Measurements from ENCODE around the gene PAAF1.
"Not testable (repeated sequence)": the region's sequence is repeated elsewhere in the genome, so short reads cannot be mapped to it uniquely, and the experiment has no call there.

PAAF1 gene

DNA sequence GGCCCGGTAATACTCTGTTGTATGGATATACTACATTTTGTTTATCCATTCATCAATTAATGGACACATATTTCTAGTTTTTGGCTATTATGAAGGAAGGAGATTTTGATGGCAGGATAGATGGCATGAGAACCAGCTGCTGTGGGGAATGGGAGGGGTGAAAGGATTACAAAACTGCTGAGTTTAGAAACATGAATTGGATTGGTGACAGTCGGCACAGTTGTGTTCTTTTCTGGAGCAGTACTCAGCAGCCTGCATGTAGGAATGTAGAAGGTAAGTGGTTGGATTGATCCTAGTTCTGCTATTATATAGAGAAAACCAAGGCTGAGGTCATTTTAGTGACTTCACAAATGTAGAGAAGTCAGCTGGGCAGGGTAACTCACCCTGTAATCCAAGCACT lies 7.1 kb downstream of the PAAF1 start:
- ATAC-seq (no peak), DNase-seq (no peak)

DNA sequence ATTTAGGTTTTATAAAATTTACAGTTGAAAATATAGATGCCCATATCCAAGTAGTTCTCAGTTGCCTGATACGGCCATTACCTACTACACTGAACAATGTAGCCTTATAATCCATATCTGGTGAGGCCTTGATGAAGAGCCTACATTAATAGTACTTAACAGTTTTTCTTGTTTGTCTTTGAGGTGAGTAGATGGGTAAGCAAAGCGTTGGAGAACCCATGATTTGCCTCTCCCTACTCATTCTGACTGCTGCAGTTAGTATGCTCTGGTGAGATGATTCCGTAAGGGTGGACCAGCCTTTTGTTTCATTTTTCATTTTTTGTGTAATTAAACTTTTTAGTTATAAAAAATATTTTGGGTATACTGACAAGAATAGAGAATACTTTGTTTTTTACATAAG lies 11.4 kb downstream of the PAAF1 start:
- DNase-seq: no peak
- ATAC-seq: no peak

DNA sequence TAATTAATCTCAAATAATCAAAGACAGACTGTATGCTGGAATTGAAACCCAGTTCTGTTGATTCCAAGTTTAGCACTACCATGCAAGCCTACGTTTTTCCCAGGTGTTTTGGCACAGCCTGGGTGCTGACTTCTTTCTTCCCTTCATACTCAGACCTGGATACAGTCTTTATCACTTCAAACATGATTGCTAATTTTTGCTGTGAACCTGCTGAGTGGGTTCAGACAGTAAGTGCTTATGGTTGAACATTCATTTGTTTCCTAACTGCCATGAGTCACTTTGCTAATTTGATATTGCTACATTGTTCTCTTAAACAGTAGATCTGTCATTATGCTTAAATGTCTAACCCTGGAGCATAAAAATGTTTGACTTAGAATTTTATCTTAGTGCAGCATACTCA lies 12.2 kb downstream of the PAAF1 start:
- DNase-seq: no peak
- no peak for ATAC-seq

DNA sequence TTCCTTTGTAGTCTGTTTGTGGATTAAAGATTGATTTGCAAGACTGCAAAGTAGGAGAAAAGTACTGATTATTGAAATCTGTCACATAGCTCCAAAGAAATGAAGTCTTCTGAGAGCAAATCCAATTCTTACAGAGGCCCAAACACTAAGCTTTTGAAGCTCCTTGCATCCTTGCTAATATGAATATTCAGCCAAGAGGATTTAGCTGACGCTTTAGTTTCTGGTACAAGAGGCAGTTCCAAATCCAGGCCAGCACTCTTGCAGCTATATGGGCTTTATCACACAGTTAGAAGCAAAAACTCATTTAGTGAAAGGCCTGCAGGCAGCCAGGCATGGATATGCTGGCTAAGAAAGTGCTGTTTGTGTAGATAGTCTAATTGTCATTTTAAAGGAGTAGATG lies 12.7 kb downstream of the PAAF1 start:
- DNase-seq: no peak
- no peak for ATAC-seq

- DNase-seq: no peak
- no peak for ATAC-seq
These were observed 16.2 kb downstream of the PAAF1 start for GRCh38 chr11:73893041-73893440.

GRCh38 chr11:73894725-73895335 lies 18.0 kb downstream of the PAAF1 start:
- DNase-seq (no peak), ATAC-seq (no peak)

GRCh38 chr11:73902303-73902702 lies 25.5 kb downstream of the PAAF1 start:
- DNase-seq (no peak), ATAC-seq (no peak)

DNA sequence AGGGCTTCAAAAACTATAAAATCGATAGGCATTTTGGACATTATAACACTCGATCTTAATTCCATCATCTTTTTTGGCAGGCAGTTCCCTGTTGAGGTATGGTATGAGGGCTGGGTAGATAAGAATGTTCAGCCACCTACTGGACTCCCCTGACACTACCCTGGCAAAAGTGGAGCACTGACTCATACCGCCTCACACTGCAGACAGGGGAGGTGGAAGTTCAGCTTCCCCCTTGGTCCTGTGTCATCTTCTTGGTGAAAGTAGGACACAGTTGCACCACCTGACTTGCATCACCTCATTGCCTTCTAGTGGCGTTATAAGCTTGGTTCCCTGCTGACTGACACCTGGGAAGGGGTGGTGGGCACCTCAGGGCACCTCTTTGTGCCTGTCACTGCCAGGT lies 30.4 kb downstream of the PAAF1 start:
- no peak for DNase-seq
- peak; percentile 81 for ATAC-seq

- ATAC-seq (no peak), DNase-seq (no peak)
These were observed 35.2 kb downstream of the PAAF1 start for GRCh38 chr11:73912026-73912425.

GRCh38 chr11:73913472-73913871 lies 36.7 kb downstream of the PAAF1 start:
- no peak for DNase-seq
- no peak for ATAC-seq

- no peak for DNase-seq
- ATAC-seq: no peak
These were observed 37.5 kb downstream of the PAAF1 start for GRCh38 chr11:73914284-73914683.

- peak; percentile 59 for ATAC-seq
These were observed 39.6 kb downstream of the PAAF1 start for GRCh38 chr11:73916435-73916834.

DNA sequence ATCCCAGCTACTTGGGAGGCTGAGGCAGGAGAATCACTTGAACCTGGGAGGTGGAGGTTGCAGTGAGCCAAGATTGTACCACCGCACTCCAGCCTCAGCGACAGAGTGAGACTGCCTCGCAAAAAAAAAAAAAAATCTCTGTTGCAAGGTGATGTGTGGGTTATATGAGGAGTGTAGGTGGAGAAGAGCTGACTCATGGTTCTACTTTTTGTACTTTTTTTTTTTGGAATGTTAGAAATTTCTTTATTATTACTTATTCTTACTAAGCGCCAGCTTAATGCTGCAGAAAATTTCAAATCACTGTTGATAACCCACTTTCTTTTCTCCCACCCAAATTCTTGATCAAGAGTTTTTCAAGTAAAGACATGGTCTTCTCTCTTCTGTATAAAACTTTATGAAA lies 44.4 kb downstream of the PAAF1 start:
- ATAC-seq (no peak), DNase-seq (no peak)

More at GRCh38 chr11:73916435-73916834, 39.6 kb downstream of the PAAF1 start:
- no peak for DNase-seq

DNA sequence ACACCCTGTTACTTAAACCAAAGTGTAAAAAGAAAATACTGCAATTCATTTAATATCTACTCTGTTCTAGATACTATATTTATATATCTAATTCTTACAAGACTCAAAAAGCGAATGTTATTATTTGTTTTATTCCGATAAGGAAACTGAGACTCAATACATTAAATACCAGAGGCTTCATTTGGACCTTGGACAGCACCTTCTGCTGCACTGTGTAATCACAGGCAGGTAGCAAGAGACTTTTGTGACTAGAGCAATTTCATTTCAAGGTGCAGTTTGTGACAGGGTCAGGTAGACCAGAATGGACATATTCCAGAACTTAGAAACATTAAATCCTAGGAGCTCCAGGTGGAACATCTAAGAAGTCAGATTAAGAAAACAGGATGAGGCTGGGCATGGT lies 52.6 kb downstream of the PAAF1 start:
- ATAC-seq (no peak), DNase-seq (no peak)

DNA sequence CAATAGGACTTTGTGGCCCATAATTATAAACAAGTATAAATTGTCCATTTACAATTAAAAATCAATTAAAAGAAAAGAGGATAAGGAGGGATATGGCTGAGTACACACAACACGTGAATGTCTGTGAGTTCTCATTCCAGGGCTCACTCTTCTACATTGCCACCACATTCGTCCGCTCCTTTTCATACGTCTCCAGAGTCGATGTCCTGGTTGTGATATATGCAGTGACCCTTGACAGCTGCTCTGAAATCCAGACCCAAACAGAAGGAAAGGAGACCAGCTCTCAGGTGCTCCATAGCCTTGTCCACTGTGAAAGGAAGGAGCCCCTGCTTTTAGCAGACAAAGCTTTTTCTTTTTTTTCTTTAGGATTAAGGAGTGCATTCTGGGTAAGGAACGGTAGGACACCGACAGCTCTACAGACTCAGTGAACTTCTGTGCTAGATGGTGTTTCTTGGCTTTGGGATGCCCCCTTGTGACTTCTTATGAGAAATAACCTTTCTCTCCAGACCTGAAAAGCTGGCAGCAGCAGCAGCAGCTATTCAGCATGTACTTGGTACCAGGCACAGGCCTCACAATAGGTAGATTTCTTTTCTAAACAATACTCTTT lies 54.3 kb downstream of the PAAF1 start:
- ATAC-seq: peak; percentile 28
- no peak for DNase-seq

DNA sequence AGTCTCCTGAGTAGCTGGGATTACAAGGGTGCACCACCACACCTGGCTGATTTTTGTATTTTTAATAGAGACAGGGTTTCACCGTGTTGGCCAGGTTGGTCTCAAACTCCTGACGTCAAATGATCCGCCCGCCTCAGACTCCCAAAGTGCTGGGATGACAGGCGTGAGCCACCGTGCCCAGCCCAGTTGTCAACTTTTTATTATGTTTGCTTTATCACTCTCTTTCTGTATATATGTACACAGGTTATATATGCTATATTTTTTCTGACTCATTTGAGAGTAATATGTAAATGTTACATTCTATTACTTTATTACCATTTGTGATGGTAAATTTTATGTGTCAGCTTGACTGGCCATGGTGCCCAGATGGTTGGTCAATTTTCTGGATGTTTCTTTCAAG lies 55.2 kb downstream of the PAAF1 start:
- DNase-seq (no peak), ATAC-seq (no peak)

GRCh38 chr11:73932781-73933180 lies 56.0 kb downstream of the PAAF1 start:
- ATAC-seq (no peak), DNase-seq (no peak)

- not testable (repeated sequence) for ATAC-seq, DNase-seq
These were observed 59.2 kb downstream of the PAAF1 start for GRCh38 chr11:73936047-73936446.

DNA sequence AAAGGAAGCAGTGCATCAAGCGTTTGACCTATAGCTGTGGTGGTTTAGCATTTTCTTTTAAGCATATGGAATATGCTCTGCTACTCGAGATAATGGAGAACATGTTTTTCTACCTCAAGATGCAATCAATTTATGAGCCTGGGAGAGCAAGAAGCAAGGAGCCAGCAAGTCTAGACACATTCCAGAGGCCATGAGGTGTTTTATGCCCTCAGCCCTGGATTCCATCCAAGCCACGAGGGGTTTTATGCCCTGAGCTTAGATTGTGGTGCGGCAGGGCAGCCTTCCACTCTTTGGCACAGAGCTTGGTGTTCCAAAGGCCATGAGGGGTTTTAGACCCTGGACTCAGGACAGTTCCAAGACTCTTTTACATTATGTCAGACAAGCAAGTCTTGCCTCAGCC lies 62.3 kb downstream of the PAAF1 start:
- no peak for ATAC-seq
- no peak for DNase-seq

DNA sequence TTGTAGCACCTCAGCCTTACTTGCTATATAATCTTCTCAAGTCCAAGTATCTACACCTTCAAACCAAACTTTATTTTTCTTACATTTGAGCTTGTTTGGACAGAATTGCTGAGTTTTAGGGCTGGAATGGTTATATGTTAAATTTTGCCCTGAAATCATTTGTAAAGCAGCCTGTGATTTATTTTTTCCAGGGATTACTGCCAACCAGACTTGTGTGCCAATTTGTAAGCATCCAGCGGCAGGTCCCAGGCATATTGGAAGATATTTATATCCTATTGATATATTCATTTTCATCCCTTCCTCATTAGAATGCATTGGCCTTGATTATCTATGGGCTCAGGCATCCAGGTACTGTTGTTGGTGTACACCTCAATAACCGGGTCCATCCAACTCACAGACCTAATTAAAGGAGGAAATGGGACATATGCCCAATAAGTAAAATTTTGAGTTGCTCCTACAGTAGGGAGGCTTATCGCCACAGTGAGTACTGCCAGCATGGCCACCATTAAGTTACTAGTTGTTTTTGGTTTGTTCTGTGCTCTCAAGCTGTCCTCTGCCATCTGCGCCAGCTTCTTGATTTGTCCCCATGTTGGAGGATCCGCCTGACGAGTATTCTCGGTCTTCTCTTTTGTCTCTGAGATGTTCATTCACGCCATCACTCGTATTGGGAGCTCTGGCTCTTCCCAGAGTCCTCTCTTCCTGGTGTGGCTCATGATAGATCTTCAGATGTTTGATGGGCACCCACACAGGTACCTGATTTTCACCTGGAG lies 64.2 kb downstream of the PAAF1 start:
- DNase-seq (no peak), ATAC-seq (no peak)

- no peak for ATAC-seq
- no peak for DNase-seq
These were observed 65.2 kb downstream of the PAAF1 start for GRCh38 chr11:73942010-73942409.

GRCh38 chr11:73944085-73944484 lies 67.3 kb downstream of the PAAF1 start:
- DNase-seq (no peak), ATAC-seq (no peak)

- ATAC-seq: no peak
These were observed 68.1 kb downstream of the PAAF1 start for GRCh38 chr11:73944901-73945300.

DNA sequence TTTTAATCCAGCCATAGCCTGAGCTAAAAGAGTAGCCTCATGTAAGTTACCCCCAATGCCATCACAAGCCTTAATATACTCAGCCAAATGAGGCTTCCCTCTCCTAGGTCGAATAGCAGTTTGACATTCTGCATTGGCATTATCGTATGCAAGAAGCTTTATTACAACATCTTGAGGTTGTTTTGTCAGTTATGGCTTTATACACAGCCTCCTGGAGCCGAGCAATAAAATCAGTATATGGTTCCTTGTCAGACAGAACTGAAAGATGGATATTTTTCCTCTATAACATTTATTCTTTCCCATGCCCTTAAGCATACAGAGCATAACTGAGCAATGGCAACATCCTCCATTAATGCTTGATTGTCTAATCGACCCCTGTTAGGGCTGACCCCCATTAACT lies 68.6 kb downstream of the PAAF1 start:
- no peak for DNase-seq
- no peak for ATAC-seq

More at GRCh38 chr11:73944901-73945300, 68.1 kb downstream of the PAAF1 start:
- DNase-seq: no peak

All from stimulated activated naive CD8-positive, alpha-beta T cell treated with anti-CD3 and anti-CD28 coated beads, Interleukin-15, Interleukin-2, amounts not matched to agents 100 U/mL and 50 U/mL, for 24 hours (primary cell).